Neuronal stem cell (in vitro differentiated cells): ENCODE data around the gene COX10.

Experiments used
- DNase-seq: peaks from one replicate; pipeline ENCODE4 v3.0.0-alpha.2; 2013; ENCODE audit warnings: low spot score
- H2AFZ ChIP-seq: one replicate; pipeline ENCODE4 v1.6.1; 2013; ENCODE audit warnings: mild to moderate bottlenecking, low read length, inconsistent platforms
- H2AK5ac ChIP-seq: 2 replicates; pipeline ENCODE4 v1.6.1; 2013; ENCODE audit warnings: low read depth, mild to moderate bottlenecking, inconsistent platforms, low read length, moderate library complexity, mixed read lengths
- H2BK120ac ChIP-seq: 2 replicates; pipeline ENCODE4 v1.6.1; 2013; ENCODE audit warnings: low read depth, mild to moderate bottlenecking, inconsistent platforms, low read length, moderate library complexity, mixed read lengths
- H2BK12ac ChIP-seq: one replicate; pipeline ENCODE4 v1.6.1; 2013; ENCODE audit warnings: low read length, inconsistent platforms
- H2BK15ac ChIP-seq: 2 replicates; pipeline ENCODE4 v1.6.1; 2013; ENCODE audit warnings: mild to moderate bottlenecking, low read length, inconsistent platforms, mixed read lengths
- H2BK5ac ChIP-seq: one replicate; pipeline ENCODE4 v1.6.1; 2013; ENCODE audit warnings: inconsistent platforms, mild to moderate bottlenecking, low read length, moderate library complexity
- H3K14ac ChIP-seq: one replicate; pipeline ENCODE4 v1.6.1; 2013; ENCODE audit warnings: low read length, inconsistent platforms
- H3K18ac ChIP-seq: 2 replicates; pipeline ENCODE4 v1.6.1; 2013; ENCODE audit warnings: low read length, inconsistent platforms
- H3K23ac ChIP-seq: 2 replicates; pipeline ENCODE4 v1.6.1; 2013; ENCODE audit warnings: low read depth, mild to moderate bottlenecking, mixed read lengths, low read length, inconsistent platforms; ENCODE audit not compliant: poor library complexity
- H3K27ac ChIP-seq: replicated peaks from 3 replicates; pipeline ENCODE4 v1.5.1; 2013; ENCODE audit warnings: low read length, inconsistent platforms
- H3K27me3 ChIP-seq, 3 experiments: 2 replicates each; pipeline ENCODE4 v1.6.1; 2013; ENCODE audit warnings: low read length in 3 of 3, mild to moderate bottlenecking in 2 of 3, inconsistent platforms in 1 of 3, low read depth in 1 of 3, mixed read lengths in 1 of 3, moderate library complexity in 1 of 3; ENCODE audit not compliant: control insufficient read depth in 3 of 3, insufficient read depth in 3 of 3
- H3K36me3 ChIP-seq, 2 donors: replicated peaks in 1 of 2; 2 replicates each; pipeline ENCODE4 v1.6.1; 2013; ENCODE audit warnings: low read length in 2 of 2; ENCODE audit not compliant: control insufficient read depth in 2 of 2, insufficient read depth in 2 of 2
- H3K4ac ChIP-seq: 2 replicates; pipeline ENCODE4 v1.6.1; 2013; ENCODE audit warnings: inconsistent platforms, mild to moderate bottlenecking, low read length, moderate library complexity
- H3K4me1 ChIP-seq, 2 donors: 1 replicate in 1 of 2; 2 replicates in 1 of 2; pipeline ENCODE4 v1.6.1; 2013; ENCODE audit warnings: low read length in 2 of 2, low read depth in 1 of 2; ENCODE audit not compliant: control insufficient read depth in 2 of 2, insufficient read depth in 1 of 2
- H3K4me2 ChIP-seq: one replicate; pipeline ENCODE4 v1.6.1; 2013; ENCODE audit warnings: mild to moderate bottlenecking, low read length, inconsistent platforms; ENCODE audit not compliant: insufficient read depth, poor library complexity, severe bottlenecking
- H3K4me3 ChIP-seq, 2 donors: 2 replicates each; pipeline ENCODE4 v1.5.1; 2013; ENCODE audit warnings: low read length in 2 of 2, mild to moderate bottlenecking in 2 of 2, inconsistent platforms in 1 of 2, moderate library complexity in 1 of 2
- H3K79me1 ChIP-seq: one replicate; pipeline ENCODE4 v1.6.1; 2013; ENCODE audit warnings: low read depth, mild to moderate bottlenecking, inconsistent platforms, low read length, moderate library complexity
- H3K9ac ChIP-seq: one replicate; pipeline ENCODE4 v1.6.1; 2013; ENCODE audit warnings: mild to moderate bottlenecking, low read depth, low read length, inconsistent platforms; ENCODE audit not compliant: poor library complexity
- H3K9me3 ChIP-seq, 2 donors: replicated peaks in 1 of 2; 2 replicates each; pipeline versions ENCODE3 to v1.6.1; 2013; ENCODE audit warnings: low read length in 2 of 2, mild to moderate bottlenecking in 2 of 2, inconsistent platforms in 1 of 2, low read depth in 1 of 2, mixed read lengths in 1 of 2, moderate library complexity in 1 of 2; ENCODE audit not compliant: control insufficient read depth in 2 of 2, insufficient read depth in 1 of 2
- H4K8ac ChIP-seq: one replicate; pipeline ENCODE4 v1.6.1; 2013; ENCODE audit warnings: low read depth, mild to moderate bottlenecking, inconsistent platforms, low read length, moderate library complexity
- H4K91ac ChIP-seq: one replicate; pipeline ENCODE4 v1.6.1; 2013; ENCODE audit warnings: low read length, low read depth, mild to moderate bottlenecking, inconsistent platforms; ENCODE audit not compliant: poor library complexity
- WGBS, 2 donors: extraction: QIAGEN DNeasy Blood & Tissue Kit; methylation state at CpG; one replicate each; pipeline ENCODE4 v1.1.7; 2013; ENCODE audit warnings: missing lambda C conversion rate in 2 of 2, mixed read lengths in 1 of 2; ENCODE audit not compliant: insufficient read length in 2 of 2, insufficient replicate concordance in 1 of 2; ENCODE audit errors: extremely low coverage in 2 of 2; 5-methylcytosine and 5-hydroxymethylcytosine counted together

The COX10 gene

DNA sequence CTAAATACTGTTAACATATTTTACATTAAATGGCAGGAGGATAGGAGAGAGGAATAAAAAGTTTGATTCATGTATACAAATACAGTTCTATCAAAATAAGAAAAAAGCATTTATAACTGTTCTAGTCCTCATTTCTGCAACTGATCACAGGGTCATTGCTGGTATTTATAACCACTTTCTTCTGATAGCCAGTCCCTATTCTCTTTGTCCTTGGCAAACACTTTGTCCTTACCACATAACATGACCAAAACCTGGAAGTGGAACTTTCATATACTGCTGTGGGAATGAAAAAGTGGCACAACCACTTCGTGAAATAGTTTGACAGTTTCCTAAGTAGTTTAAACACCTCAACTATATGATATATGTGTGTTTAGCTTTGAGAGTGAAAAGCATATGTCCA lies 84.1 kb downstream of the COX10 start:
- H2AFZ ChIP-seq, result no peak overlapping the region
- no CpG with 5 or more reads among the region's 1 CpG for WGBS, 2 donors

DNA sequence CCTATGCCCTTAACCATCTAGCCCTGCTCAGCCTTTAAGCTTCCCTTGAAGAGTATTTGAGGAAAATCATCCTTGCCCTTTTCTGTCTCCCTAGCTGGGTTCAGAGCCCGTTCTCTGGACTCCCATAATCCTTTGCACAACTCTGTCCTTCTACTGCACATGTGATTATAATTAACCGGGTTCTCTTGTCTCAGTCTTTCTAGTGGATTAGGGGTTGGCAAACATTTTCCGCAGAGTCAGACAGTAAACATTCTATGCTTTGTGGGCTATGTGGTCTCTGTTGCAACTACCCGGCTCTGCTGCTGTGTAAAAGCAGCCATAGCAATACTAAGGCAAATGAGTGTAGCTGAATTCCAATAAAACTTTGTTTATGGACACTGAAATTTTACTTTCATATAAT lies 87.4 kb downstream of the COX10 start:
- no peak for DNase-seq
- Histone ChIP-seq H2AK5ac (no peak overlapping the region), H3K4me1 (no peaks in the 10 kb centered on the region), H3K4me2 (no peak overlapping the region), H2AFZ (no peak overlapping the region), H3K23ac (no peak overlapping the region), H3K4ac (no peak overlapping the region), H3K9me3 (no peaks in the 10 kb centered on the region), H3K27ac (no peak overlapping the region), H3K79me1 (peaks cover 2% of the 10 kb centered on the region), H3K27me3 (no peaks in the 10 kb centered on the region), H4K91ac (no peak overlapping the region), H2BK120ac (no peak overlapping the region), H2BK15ac (no peak overlapping the region), H3K9ac (no peak overlapping the region), H4K8ac (no peak overlapping the region), H3K36me3 (peaks cover 0 to 3% of the 10 kb centered on the region in 2 donors), H3K14ac (no peak overlapping the region), H3K18ac (no peak overlapping the region), H3K4me3 (no peak overlapping the region), H2BK5ac (no peak overlapping the region), H2BK12ac (no peak overlapping the region)
- no CpG with 5 or more reads among the region's 4 CpGs for WGBS, 2 donors

More for the DNA sequence above, 84.1 kb downstream of the COX10 start:
- no peak overlapping the region for H4K91ac ChIP-seq
- H3K4me1 ChIP-seq, result no peaks in the 10 kb centered on the region
- no peak for DNase-seq
- no peak overlapping the region for H3K18ac ChIP-seq
- no peaks in the 10 kb centered on the region for H3K9me3 ChIP-seq
- H3K9ac ChIP-seq, result no peak overlapping the region
- no peak overlapping the region for H3K4me2 ChIP-seq
- H3K4ac ChIP-seq, result no peak overlapping the region
- H3K14ac ChIP-seq, result no peak overlapping the region
- no peak overlapping the region for H2AK5ac ChIP-seq
- H3K79me1 ChIP-seq, result peaks cover 2% of the 10 kb centered on the region
- no peak overlapping the region for H4K8ac ChIP-seq
- H3K36me3 ChIP-seq, result no peaks in the 10 kb centered on the region
- H2BK12ac ChIP-seq, result no peak overlapping the region
- H3K27ac ChIP-seq, result no peak overlapping the region
- H2BK120ac ChIP-seq, result no peak overlapping the region
- no peak overlapping the region for H2BK5ac ChIP-seq
- no peak overlapping the region for H3K23ac ChIP-seq
- no peaks in the 10 kb centered on the region for H3K27me3 ChIP-seq
- H2BK15ac ChIP-seq, result no peak overlapping the region
- no peak overlapping the region for H3K4me3 ChIP-seq

DNA sequence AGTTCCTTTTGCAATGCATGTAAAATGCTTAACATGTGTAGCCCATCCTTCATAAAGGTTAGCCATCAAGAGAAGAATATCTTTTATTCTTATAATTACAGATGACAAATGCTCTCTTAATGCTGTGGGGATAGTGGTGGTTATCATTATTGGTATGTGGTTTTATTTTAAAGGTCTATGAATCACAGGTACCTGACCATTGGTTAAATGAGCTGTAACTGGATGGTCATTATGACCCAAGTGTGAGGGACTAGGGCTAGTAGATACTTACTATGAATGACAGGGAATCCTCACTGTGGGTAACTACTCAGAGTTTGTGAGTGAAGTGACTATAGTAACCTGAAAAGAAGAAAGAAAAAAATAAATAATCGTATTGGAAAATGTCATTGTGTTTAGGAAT lies 88.5 kb downstream of the COX10 start:
- Histone ChIP-seq H4K91ac (no peak overlapping the region), H3K4me3 (no peak overlapping the region), H2AK5ac (no peak overlapping the region), H3K36me3 (peaks cover 0 to 3% of the 10 kb centered on the region in 2 donors), H3K18ac (no peak overlapping the region), H3K27ac (no peak overlapping the region), H3K23ac (no peak overlapping the region), H2BK5ac (no peak overlapping the region), H4K8ac (no peak overlapping the region), H2BK15ac (no peak overlapping the region), H3K9me3 (no peaks in the 10 kb centered on the region), H2BK12ac (no peak overlapping the region), H3K14ac (no peak overlapping the region), H3K4me1 (no peaks in the 10 kb centered on the region), H3K4me2 (no peak overlapping the region), H3K27me3 (no peaks in the 10 kb centered on the region), H3K4ac (no peak overlapping the region), H2BK120ac (no peak overlapping the region), H2AFZ (no peak overlapping the region), H3K79me1 (peaks cover 2% of the 10 kb centered on the region), H3K9ac (no peak overlapping the region)
- 100% methylated on average over 1 of the region's 1 CpG for WGBS, 2 donors
- DNase-seq, result no peak

DNA sequence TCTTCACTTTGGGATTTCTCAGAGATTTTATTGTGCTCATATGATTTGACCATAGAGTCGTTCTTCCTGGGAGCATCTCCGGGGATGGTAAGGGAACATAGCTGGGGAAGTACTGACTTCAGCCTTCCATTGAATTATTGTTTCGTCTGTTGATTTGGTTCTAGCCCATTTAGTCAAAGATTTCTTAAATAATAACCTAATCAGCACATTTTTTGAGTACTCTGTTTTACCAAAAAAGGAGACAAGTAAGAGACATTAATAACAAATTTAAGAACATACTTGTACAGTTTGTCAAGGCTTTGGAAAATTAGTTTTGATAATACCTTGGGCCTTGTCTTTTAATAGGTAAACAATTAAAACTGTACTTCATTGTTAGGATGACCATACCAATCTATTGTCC lies 89.4 kb downstream of the COX10 start:
- Histone ChIP-seq H3K4me2 (no peak overlapping the region), H3K4me1 (no peaks in the 10 kb centered on the region), H4K8ac (no peak overlapping the region), H2AFZ (no peak overlapping the region), H3K9me3 (no peaks in the 10 kb centered on the region), H3K9ac (no peak overlapping the region), H2BK15ac (no peak overlapping the region), H3K36me3 (peaks cover 0 to 3% of the 10 kb centered on the region in 2 donors), H4K91ac (no peak overlapping the region), H3K23ac (no peak overlapping the region), H3K4me3 (no peak overlapping the region), H3K4ac (no peak overlapping the region), H2AK5ac (no peak overlapping the region), H2BK120ac (no peak overlapping the region), H2BK12ac (no peak overlapping the region), H3K27ac (no peak overlapping the region), H3K27me3 (no peaks in the 10 kb centered on the region), H2BK5ac (no peak overlapping the region), H3K14ac (no peak overlapping the region), H3K79me1 (peaks cover 2% of the 10 kb centered on the region), H3K18ac (no peak overlapping the region)
- DNase-seq, result no peak
- WGBS, 2 donors, result no CpG with 5 or more reads among the region's 3 CpGs
